Activated naive CD4-positive, alpha-beta T cell treated with anti-CD3 and anti-CD28 coated beads, Interleukin-2, amount 10 ng/mL, durations not matched to agents 7 days and 5 days (primary cell): ENCODE results near the gene SLFN12L.

Source experiments
- CTCF ChIA-PET: fragments of 350-600 bp; sonication (Branson Sonifier 250); formaldehyde crosslinking; loops from one replicate; lab custom pipeline; 2021; ENCODE audit warnings: antibody characterized with exemption; lab: Charles Lee
- DNase-seq: peaks from one replicate; pipeline ENCODE4 v3.0.0-alpha.2; 2020
- H3K27ac Mint-ChIP-seq: one replicate; pipeline ENCODE4 v1.8.0; 2021; ENCODE audit warnings: mild to moderate bottlenecking, moderate library complexity, mixed read lengths
- H3K27me3 Mint-ChIP-seq: one replicate; pipeline ENCODE4 v1.8.0; 2021; ENCODE audit warnings: mild to moderate bottlenecking, mixed read lengths
- H3K36me3 Mint-ChIP-seq: one replicate; pipeline ENCODE4 v1.8.0; 2021; ENCODE audit warnings: mixed read lengths
- H3K4me1 Mint-ChIP-seq: one replicate; pipeline ENCODE4 v1.8.0; 2021; ENCODE audit warnings: mixed read lengths
- H3K4me3 Mint-ChIP-seq: one replicate; pipeline ENCODE4 v1.8.0; 2021; ENCODE audit warnings: mild to moderate bottlenecking, moderate library complexity, mixed read lengths
- H3K9me3 Mint-ChIP-seq: one replicate; pipeline ENCODE4 v1.8.0; 2021; ENCODE audit warnings: mixed read lengths

Gene SLFN12L

DNA sequence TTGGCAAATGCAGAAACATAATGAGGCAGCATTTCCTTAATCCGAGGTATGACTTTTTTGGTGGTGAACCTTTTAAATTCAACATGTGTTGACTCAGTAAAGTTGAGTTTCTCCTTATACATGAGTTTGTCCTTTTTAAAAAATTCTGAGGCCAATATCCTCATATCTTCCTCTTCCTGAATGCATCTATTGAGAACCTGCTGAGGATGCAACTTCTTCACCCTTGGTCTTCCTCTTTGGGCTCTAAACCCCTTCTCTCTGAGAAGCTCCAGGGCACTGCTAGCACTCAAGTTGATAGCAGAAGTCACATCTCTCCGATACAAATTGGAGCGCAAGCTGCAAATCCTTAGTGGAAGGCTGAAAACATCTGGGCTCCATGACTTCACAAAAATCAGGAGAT, 19.9 kb upstream of the SLFN12L start:
- Mint-ChIP-seq H3K36me3 (no peaks in the 10 kb centered on the region), H3K4me3 (no peak overlapping the region), H3K9me3 (no peaks in the 10 kb centered on the region), H3K4me1 (peaks cover 3% of the 10 kb centered on the region), H3K27ac (no peak overlapping the region), H3K27me3 (peaks cover 67% of the 10 kb centered on the region)
- no peak for DNase-seq
- CTCF ChIA-PET: no interaction called here

DNA sequence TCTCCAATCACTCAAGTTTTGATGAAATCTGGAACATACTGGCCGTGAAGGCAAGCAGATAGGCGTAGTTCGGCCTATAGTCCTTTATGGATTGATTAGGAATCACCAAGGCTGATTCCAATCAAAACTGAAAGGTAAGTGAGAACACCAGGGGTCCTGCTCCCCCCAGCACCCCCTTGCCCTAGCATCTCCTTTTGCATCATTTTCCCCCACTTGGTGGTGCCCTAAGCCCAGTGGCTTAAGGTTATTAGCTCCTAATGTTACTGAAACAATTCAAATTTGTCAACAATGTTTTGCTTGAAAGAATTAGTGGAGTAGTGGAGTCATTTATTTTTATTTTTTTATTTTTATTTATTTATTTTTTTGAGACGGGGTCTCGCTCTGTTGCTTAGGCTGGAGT, 18.2 kb upstream of the SLFN12L start:
- Mint-ChIP-seq H3K9me3 (no peaks in the 10 kb centered on the region), H3K4me3 (no peak overlapping the region), H3K27me3 (peaks cover 63% of the 10 kb centered on the region), H3K27ac (no peak overlapping the region), H3K36me3 (no peaks in the 10 kb centered on the region), H3K4me1 (peaks cover 1% of the 10 kb centered on the region)
- DNase-seq: no peak
- CTCF ChIA-PET: interaction anchor here (1.0 to 1.4 kb wide), 3 partner anchors 15 to 189 kb away, joined by 3 to 4 read pairs (median 4); partner anchors contain the start of gene PEX12

DNA sequence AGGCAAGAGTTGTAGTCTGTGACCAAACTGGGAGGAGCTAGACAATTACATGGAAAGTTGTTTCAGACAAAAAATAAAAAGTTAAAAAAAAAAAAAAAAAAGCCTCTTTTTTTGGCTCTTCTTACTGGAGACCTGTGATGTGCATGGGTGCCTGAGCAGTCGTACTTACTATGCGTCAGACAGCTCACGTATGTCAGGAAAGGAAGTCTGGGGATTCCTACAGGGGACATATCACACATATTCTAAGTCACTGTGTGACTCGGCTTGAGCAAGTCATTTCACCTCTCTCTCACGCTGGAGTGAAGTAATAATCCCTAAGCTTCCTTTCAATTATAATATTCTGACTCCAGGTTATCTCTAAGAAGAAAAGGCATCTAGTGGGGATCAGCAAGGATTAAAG, 17.2 kb upstream of the SLFN12L start:
- H3K27me3 Mint-ChIP-seq: peaks cover 53% of the 10 kb centered on the region
- no peak overlapping the region for H3K27ac Mint-ChIP-seq
- no peak overlapping the region for H3K4me3 Mint-ChIP-seq
- H3K9me3 Mint-ChIP-seq: no peaks in the 10 kb centered on the region
- H3K36me3 Mint-ChIP-seq: no peaks in the 10 kb centered on the region
- H3K4me1 Mint-ChIP-seq: no peaks in the 10 kb centered on the region
- CTCF ChIA-PET: interaction anchor here (1.4 kb wide), 1 partner anchor 24 kb away, joined by 3 read pairs; the partner anchor contains the start of gene PEX12
- DNase-seq: no peak

DNA sequence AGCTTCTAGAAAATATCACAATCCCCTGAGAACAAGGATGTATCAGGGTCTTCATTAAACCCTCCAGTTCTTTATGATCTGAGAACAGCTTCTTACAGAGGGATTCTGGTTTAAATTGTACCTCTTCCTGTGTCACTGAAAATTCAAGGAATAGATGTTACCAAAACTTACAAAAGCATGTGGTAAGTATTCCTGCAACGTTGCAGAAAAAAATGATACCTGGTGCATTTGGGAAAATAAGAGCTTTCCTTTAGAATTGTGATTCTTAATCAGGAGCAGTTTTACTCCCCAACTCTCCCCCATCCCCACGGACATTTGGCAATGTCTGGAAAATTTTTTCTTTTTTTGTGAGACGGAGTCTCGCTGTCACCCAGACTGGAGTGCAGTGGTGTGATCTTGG, 15.8 kb upstream of the SLFN12L start:
- no peaks in the 10 kb centered on the region for H3K9me3 Mint-ChIP-seq
- CTCF ChIA-PET: interaction anchor here (0.8 kb wide), 1 partner anchor 194 kb away, joined by 3 read pairs; no protein-coding TSS in a partner anchor
- no peaks in the 10 kb centered on the region for H3K36me3 Mint-ChIP-seq
- no peak overlapping the region for H3K27ac Mint-ChIP-seq
- H3K27me3 Mint-ChIP-seq: peaks cover 44% of the 10 kb centered on the region
- DNase-seq: no peak
- no peak overlapping the region for H3K4me3 Mint-ChIP-seq
- H3K4me1 Mint-ChIP-seq: no peaks in the 10 kb centered on the region

DNA sequence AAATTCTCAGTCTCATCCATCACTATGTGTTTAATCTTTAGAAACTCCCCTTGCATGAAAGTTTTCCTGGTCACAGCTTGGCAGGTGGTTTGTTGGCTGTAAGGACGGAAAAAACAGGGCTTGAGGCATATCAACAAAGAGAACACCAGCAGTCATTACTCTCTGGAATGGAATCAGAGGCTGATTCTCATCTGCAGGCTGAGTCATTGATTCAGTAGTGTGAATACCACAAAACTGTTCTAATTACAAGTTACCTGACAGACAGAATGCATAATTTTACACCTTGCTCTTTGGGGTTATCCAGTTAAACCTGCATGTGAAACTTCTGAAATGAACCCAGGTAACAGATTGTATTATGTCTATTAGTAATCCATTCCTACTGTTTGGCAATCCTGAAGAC, 11.5 kb upstream of the SLFN12L start:
- CTCF ChIA-PET: no interaction called here
- Mint-ChIP-seq H3K9me3 (peaks cover 4% of the 10 kb centered on the region), H3K4me1 (peaks cover 7% of the 10 kb centered on the region)

DNA sequence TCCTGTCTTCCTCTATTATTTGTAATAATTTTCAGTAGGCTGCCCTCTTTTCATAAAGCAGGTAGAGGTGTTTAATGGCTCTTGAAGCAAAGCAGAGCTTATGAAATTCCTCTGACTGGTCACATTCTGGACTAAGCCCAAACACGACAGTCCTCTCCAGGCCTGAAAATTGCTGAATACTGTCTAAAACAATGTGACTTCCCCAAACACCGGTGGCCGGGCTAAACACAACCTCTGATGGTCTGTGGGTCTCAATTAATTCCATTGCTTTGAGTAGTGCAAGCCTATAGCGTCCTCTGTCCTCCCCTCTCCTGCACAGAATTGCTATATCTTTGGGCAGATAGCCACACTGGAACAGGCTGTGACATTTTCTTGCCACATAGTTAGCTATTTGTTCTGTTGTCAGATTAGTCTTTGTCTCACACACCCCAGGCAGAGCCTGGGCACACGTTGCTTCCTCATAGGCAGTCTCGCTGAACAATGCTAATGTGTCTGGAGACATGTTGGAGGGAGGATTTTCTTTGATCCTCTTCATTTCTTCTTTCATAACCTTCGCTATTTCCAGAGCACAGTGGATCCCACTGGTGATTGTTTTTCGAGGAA, 10.8 kb upstream of the SLFN12L start:
- H3K4me1 Mint-ChIP-seq: peaks cover 14% of the 10 kb centered on the region
- H3K4me3 Mint-ChIP-seq: no peak overlapping the region
- DNase-seq: no peak
- peaks cover 19% of the 10 kb centered on the region for H3K27me3 Mint-ChIP-seq
- peaks cover 7% of the 10 kb centered on the region for H3K36me3 Mint-ChIP-seq
- H3K9me3 Mint-ChIP-seq: peaks cover 4% of the 10 kb centered on the region
- no peak overlapping the region for H3K27ac Mint-ChIP-seq
- CTCF ChIA-PET: no interaction called here

More for the DNA sequence above, 11.5 kb upstream of the SLFN12L start:
- no peak overlapping the region for H3K4me3 Mint-ChIP-seq
- peaks cover 7% of the 10 kb centered on the region for H3K36me3 Mint-ChIP-seq
- no peak for DNase-seq
- peaks cover 26% of the 10 kb centered on the region for H3K27me3 Mint-ChIP-seq
- H3K27ac Mint-ChIP-seq: no peak overlapping the region

DNA sequence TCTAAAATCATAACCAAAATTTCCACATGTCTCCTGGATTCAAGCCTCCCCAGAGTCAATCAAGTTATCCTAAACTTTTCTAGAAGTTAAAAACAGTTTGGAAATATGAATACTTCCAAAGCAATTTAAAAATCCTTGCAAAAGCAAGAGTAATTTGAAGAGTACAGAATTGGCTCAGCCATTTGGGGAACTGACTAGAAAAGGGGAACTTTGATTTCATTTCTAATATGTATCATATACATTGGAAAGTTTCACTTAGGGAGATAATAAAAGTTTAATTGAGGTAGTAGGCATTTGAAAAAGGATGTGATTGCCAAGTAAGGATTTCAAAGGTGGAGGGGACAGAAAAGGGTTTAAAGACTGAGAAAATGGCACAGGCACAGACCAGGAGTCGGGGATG, 9.0 kb upstream of the SLFN12L start:
- Mint-ChIP-seq H3K36me3 (peaks cover 7% of the 10 kb centered on the region), H3K4me3 (no peak overlapping the region), H3K27ac (no peak overlapping the region), H3K4me1 (peaks cover 26% of the 10 kb centered on the region), H3K9me3 (peaks cover 4% of the 10 kb centered on the region), H3K27me3 (peaks cover 9% of the 10 kb centered on the region)
- CTCF ChIA-PET: no interaction called here
- no peak for DNase-seq

DNA sequence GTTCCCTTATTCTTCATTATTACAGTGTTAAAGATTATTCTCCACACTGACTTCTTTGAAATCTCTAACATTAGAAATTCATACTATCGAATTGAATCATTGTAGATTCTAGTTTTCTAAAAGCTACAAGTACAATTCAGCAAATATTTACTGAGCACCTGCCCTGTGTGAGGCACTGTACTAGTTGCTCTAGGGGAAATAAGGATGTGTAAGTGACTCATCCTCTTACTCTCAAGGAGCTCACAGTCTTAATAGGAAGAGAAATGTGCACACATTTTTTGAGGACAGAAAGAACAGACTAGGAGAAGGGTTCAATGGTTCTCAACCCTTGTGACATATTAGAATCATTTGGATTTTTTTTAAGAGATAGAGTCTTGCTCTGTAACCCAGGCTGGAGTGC, 7.7 kb upstream of the SLFN12L start:
- no peak overlapping the region for H3K27ac Mint-ChIP-seq
- peaks cover 7% of the 10 kb centered on the region for H3K36me3 Mint-ChIP-seq
- peaks cover 4% of the 10 kb centered on the region for H3K9me3 Mint-ChIP-seq
- peaks cover 37% of the 10 kb centered on the region for H3K4me1 Mint-ChIP-seq
- CTCF ChIA-PET: interaction anchor here (0.6 kb wide), 1 partner anchor 11 kb away, joined by 3 read pairs; no protein-coding TSS in a partner anchor
- DNase-seq: no peak
- H3K4me3 Mint-ChIP-seq: no peak overlapping the region
- H3K27me3 Mint-ChIP-seq: peaks cover 9% of the 10 kb centered on the region

DNA sequence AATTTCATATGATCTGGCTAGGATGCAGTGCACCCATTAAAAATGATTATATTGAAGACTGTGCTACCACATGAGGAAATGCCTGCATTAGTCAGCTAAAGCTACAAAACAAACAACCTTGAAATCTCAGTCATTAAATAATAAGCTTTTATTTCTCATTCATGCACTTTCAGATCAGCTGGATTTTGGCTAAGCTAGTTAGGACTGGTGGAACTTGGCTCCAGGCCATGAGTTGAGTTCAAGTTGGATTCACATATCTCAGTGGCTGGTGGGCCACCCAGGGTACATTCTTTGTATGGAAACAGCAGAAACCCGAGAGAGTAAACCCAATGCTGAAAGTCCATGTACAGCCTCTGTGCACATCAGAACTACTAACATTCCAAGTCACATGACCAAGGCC, 6.4 kb upstream of the SLFN12L start:
- CTCF ChIA-PET: no interaction called here
- H3K27ac Mint-ChIP-seq: no peak overlapping the region
- peaks cover 7% of the 10 kb centered on the region for H3K36me3 Mint-ChIP-seq
- H3K27me3 Mint-ChIP-seq: peaks cover 9% of the 10 kb centered on the region
- peaks cover 4% of the 10 kb centered on the region for H3K9me3 Mint-ChIP-seq
- H3K4me3 Mint-ChIP-seq: no peak overlapping the region
- no peak for DNase-seq
- H3K4me1 Mint-ChIP-seq: peaks cover 50% of the 10 kb centered on the region

DNA sequence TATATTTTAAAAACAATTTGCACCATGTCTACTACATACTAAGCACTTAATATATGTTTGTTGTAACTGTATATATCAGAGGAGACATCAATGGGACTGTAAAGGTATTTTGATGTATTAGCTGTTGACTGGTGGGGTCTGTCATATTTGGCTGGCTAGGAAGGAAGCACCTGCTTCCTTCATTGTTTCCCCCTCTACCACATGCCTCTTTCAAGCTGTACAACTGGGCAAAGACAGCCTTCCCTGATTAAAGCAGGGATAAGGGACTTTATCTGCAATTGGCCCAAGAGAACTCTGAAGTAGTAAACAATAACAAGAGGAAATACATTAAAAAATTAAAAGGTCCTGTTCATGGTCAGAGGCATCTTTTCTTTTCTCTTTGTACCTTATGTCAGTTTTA, 5.5 kb upstream of the SLFN12L start:
- CTCF ChIA-PET: interaction anchor here (0.7 kb wide), 1 partner anchor 9 kb away, joined by 4 read pairs; no protein-coding TSS in a partner anchor
- H3K27me3 Mint-ChIP-seq: peaks cover 5% of the 10 kb centered on the region
- no peak for DNase-seq
- no peak overlapping the region for H3K4me3 Mint-ChIP-seq
- H3K4me1 Mint-ChIP-seq: peaks cover 59% of the 10 kb centered on the region
- peaks cover 4% of the 10 kb centered on the region for H3K9me3 Mint-ChIP-seq
- H3K36me3 Mint-ChIP-seq: peaks cover 7% of the 10 kb centered on the region
- no peak overlapping the region for H3K27ac Mint-ChIP-seq

DNA sequence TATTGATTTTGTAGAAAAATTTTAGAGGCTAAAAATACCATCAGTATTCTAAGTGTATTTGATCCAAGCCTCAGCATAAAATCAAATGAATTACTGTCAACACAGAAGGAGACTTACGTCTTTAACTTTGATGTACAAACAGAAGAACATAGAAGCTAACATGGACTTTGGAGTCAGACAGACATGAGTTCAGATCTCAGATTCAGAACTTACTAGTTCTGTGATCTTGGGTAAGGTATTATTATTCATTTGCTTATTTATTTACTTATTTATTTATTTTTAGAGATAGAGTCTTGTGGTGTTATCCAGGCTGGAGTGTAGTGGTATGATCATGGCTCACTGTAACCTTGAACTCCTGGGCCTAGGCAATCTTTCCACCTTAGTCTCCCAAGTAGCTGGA, 4.0 kb upstream of the SLFN12L start:
- CTCF ChIA-PET: interaction anchor here (1.0 to 1.2 kb wide), 3 partner anchors 8 to 228 kb away, joined by 3 to 6 read pairs (median 4); no protein-coding TSS in a partner anchor
- Mint-ChIP-seq H3K4me3 (peak overlapping the region; percentile 81), H3K36me3 (peaks cover 19% of the 10 kb centered on the region), H3K4me1 (peaks cover 62% of the 10 kb centered on the region), H3K9me3 (peaks cover 4% of the 10 kb centered on the region), H3K27me3 (peaks cover 5% of the 10 kb centered on the region), H3K27ac (peak overlapping the region; percentile 100)
- no peak for DNase-seq

DNA sequence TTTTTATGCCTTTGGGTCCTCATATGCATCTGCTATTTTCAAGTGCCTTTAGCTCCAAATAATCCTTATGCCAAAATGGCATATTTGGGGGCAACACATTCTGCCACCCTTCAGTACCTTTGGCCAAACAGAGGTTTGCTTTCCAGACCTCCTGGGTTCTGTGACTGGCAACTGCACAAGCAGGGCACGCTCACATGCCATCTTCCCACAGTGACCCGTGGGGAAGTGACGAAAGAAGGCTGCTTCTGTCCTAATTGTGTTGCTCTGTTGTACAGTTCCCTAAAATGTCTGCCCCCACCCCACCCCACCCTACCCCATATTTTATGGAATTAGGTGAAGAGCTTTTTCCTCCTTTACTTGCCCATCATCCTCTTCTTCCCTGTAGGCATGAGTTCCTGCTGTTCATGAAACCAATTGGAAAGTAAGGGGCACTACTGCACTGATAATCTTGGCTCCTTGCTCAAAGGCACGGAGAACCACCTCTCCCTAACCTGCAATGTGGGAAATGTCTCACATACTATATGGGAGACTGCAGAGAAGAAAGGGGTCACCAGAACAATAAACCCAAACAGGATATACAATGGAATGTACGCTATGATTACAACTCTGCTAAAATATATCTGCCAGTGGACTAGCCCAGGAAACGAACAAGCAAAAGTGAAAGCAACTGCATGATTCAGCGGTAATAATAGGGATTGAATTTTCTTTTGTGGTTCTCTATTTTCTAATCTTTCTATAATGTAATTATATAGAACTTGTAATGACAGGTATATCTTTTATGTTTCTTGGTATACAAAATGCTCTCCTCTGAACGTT, 3.3 kb upstream of the SLFN12L start:
- Mint-ChIP-seq H3K9me3 (peaks cover 4% of the 10 kb centered on the region), H3K4me1 (peaks cover 62% of the 10 kb centered on the region), H3K27me3 (no peaks in the 10 kb centered on the region), H3K27ac (peak overlapping the region; percentile 100), H3K36me3 (peaks cover 21% of the 10 kb centered on the region), H3K4me3 (peak overlapping the region; percentile 81)
- CTCF ChIA-PET: interaction anchor here (0.9 to 8.1 kb wide), 6 partner anchors 7 to 228 kb away, joined by 3 to 86 read pairs (median 5); partner anchors contain the start of gene PEX12
- DNase-seq: peak; percentile 52

DNA sequence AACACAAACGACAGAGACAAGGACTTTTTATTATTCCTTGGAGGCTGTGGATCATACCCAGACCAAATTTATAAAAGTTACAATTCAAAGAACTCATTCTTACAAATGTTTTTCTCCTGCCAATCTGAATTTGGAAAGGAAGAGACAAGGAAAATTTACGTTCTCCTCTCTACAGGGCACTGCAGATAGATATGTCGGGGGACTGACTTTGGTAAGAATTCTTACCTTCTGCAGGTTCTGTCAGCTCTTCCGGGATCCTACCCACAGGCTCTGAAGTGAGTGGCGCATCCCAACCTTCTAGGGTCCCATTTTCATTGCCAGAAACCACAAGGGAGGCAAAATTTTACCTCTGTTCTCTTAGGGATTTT, 2.2 kb upstream of the SLFN12L start:
- Mint-ChIP-seq H3K27me3 (no peaks in the 10 kb centered on the region), H3K9me3 (no peaks in the 10 kb centered on the region), H3K4me1 (peaks cover 57% of the 10 kb centered on the region), H3K27ac (peak overlapping the region; percentile 100), H3K36me3 (peaks cover 25% of the 10 kb centered on the region), H3K4me3 (peak overlapping the region; percentile 81)
- CTCF ChIA-PET: interaction anchor here (0.7 to 8.1 kb wide), 8 partner anchors 39 to 372 kb away, joined by 3 to 86 read pairs (median 4); partner anchors contain the start of genes PEX12 and SLFN11
- DNase-seq: no peak

DNA sequence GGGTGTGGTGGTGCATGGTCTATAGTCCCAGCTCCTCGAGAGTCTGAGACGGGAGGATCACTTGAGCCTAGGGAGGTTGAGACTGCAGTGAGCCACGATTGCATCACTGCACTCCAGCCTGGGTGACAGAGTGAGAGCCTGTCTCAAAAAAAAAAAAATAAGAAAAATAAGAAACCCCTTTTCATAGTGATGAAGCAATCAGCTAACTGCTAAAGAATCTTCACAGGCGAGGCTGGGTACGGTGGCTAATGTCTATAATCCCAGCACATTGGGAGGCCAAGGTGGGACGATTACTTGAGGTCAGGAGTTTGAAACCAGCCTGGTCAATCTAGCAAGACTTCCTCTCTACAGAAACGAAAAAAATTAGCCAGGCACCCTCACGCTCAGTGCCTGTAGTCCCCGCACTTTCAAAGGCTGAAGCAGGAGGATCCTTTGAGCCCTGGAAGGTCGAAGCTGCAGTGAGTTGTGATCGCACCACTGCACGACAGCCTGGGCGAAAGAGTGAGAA, 760 bp downstream of the SLFN12L start:
- peak overlapping the region; percentile 100 for H3K27ac Mint-ChIP-seq
- peaks cover 37% of the 10 kb centered on the region for H3K36me3 Mint-ChIP-seq
- peak overlapping the region; percentile 78 for H3K4me3 Mint-ChIP-seq
- CTCF ChIA-PET: interaction anchor here (1.3 to 8.1 kb wide), 3 partner anchors 14 to 268 kb away, joined by 3 to 86 read pairs (median 26); no protein-coding TSS in a partner anchor
- no peaks in the 10 kb centered on the region for H3K27me3 Mint-ChIP-seq
- no peaks in the 10 kb centered on the region for H3K9me3 Mint-ChIP-seq
- H3K4me1 Mint-ChIP-seq: peaks cover 57% of the 10 kb centered on the region
- peak; percentile 42 for DNase-seq
